ENCODE measurements around the gene ST6GAL2. TPM values are rescaled to one million over a fixed set of nuclear protein-coding genes. Genes with fewer than 3 reads are reported as not detected.

Gene ST6GAL2
- total RNA-seq, 1 donor from 2014 or later = 2.5 TPM

DNA sequence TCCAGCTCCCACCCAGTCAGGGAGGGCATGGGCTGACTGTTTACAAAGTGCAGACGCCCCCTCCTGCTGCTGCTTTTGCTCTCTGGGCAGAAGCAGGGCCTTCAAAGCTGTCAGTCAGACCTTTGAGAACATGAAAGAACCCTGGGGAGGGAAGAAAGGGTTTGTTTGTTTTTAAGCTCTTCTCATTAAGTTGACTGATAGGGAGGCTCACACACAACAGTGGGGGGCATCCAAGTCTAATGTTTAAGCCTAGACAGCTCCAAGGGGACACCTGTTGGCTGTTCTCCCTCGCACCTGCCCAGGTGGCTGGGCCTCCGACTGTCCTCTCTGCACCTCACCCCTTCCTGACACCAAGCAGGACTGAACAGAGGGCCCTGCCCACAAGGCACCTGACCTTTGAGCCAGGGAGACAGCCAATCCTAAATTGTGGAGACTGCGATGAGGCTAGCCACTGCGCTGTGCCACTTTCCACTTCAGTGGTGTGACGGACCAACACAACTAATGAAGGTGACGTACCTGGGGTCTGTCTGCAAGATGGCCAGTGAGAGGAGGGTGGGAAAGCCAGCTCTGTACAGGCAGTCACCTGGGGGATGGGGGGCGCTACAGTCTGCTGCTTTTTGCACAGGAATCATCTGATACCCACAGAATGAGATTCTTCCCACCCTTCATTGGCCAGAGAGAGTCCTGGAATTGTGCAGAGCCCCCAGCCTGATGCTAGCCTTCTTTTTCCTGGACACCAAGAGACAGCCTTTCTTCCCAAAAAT lies 16.3 kb downstream of the ST6GAL2 start:
- Histone ChIP-seq H3K4me1 (no peaks in the 10 kb centered on the region), H3K27me3 (no peaks in the 10 kb centered on the region), H3K36me3 (no peaks in the 10 kb centered on the region), H3K27ac (no peak overlapping the region), H3K4me3 (no peak overlapping the region), H3K9me3 (no peaks in the 10 kb centered on the region)
- TF ChIP-seq, protein P1, sequence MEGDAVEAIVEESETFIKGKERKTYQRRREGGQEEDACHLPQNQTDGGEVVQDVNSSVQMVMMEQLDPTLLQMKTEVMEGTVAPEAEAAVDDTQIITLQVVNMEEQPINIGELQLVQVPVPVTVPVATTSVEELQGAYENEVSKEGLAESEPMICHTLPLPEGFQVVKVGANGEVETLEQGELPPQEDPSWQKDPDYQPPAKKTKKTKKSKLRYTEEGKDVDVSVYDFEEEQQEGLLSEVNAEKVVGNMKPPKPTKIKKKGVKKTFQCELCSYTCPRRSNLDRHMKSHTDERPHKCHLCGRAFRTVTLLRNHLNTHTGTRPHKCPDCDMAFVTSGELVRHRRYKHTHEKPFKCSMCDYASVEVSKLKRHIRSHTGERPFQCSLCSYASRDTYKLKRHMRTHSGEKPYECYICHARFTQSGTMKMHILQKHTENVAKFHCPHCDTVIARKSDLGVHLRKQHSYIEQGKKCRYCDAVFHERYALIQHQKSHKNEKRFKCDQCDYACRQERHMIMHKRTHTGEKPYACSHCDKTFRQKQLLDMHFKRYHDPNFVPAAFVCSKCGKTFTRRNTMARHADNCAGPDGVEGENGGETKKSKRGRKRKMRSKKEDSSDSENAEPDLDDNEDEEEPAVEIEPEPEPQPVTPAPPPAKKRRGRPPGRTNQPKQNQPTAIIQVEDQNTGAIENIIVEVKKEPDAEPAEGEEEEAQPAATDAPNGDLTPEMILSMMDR (IDR thresholded peaks at IDR 0.05) = no peak
- peak; percentile 12 for ATAC-seq
- no peak for DNase-seq
- intact Hi-C loops (cut with DNase I) = no loop called here

DNA sequence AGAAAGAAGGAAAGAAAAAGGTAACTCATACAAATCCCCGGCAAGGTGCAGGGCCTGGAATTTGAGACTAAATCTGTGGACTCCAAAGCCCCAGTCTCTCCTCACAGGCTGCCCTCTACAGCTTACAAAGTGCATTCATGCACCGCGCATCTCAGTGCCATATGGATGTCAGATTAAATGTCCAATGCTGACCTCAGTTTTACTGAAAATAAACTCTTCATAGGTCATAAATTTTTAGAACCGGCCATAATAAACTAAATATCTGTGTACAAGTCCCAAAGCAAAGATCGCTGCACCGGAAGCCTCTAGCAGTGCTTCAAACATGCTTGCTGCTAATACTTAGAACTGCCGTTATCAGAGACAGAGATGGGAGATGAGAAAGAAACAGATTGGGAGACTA lies 17.7 kb downstream of the ST6GAL2 start:
- intact Hi-C loops (cut with DNase I) = no loop called here
- Histone ChIP-seq H3K27me3 (no peaks in the 10 kb centered on the region), H3K9me3 (no peaks in the 10 kb centered on the region), H3K4me3 (no peak overlapping the region), H3K27ac (no peak overlapping the region), H3K36me3 (no peaks in the 10 kb centered on the region), H3K4me1 (no peaks in the 10 kb centered on the region)
- DNase-seq (no peak), ATAC-seq (no peak)
- TF ChIP-seq, protein P1 (IDR thresholded peaks at IDR 0.05) = no peak

DNA sequence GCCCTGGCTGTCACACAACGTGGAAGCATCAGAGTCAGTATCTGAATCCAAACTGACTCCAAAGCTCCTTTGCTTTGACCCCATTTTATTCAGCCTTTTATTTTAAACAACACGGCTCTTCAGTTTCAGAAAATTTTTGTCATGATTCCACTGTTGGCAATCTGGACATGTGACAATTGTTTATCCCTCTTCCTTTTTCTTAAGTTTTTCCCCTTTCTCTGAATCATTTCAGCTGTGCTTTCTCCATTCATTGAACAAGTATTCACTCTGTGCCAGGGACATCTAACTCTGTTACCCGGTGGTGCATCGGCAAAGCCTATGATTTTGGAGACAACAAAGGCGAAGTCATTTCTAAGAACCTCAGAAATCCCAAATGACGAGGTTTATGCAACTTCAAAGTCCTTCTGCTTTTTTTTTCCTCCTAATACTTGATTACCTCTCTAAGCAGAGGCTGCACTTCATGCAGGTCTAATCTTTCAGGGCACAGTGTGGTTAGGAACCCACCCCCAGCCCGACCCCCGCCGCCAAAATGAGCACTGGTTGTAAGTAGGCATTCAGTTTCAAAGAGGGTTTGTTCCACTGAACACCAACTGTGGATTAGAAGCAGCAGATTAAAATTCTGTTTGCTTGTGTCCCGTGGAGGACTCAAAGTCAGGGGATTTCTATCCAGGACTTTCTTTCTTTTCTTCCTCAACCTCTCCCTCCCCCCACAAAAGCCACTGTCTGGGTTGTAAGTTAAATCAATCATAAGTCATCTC lies 18.6 kb downstream of the ST6GAL2 start:
- no peaks in the 10 kb centered on the region for H3K27me3 ChIP-seq
- no peaks in the 10 kb centered on the region for H3K9me3 ChIP-seq
- TF ChIP-seq, protein P1 (IDR thresholded peaks at IDR 0.05) = no peak
- ATAC-seq (no peak), DNase-seq (no peak)
- no peaks in the 10 kb centered on the region for H3K4me1 ChIP-seq
- H3K4me3 ChIP-seq = no peak overlapping the region
- no peaks in the 10 kb centered on the region for H3K36me3 ChIP-seq
- intact Hi-C loops (cut with DNase I) = no loop called here
- no peak overlapping the region for H3K27ac ChIP-seq

DNA sequence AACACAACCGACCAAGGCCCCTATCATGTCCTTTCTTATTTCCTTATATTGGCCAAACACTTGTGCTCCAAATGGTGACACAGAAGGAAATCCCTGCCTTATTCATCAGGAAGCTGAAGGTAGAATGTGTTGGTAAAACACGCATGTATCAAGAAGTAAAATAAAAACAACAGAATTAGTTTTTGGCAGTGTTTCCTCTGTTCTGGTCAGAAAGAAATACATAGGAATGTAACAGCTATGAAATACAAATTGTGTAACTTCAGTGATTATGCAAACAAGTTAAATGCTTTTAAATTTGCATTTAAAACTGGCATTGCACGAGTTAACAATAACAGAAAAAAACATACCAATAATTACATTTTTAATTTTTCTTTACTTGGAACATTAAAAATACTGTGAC lies 19.3 kb downstream of the ST6GAL2 start:
- H3K27ac ChIP-seq = no peak overlapping the region
- ATAC-seq (no peak), DNase-seq (no peak)
- H3K27me3 ChIP-seq = no peaks in the 10 kb centered on the region
- H3K36me3 ChIP-seq = no peaks in the 10 kb centered on the region
- no peak overlapping the region for H3K4me3 ChIP-seq
- TF ChIP-seq, protein P1 (IDR thresholded peaks at IDR 0.05) = no peak
- H3K4me1 ChIP-seq = no peaks in the 10 kb centered on the region
- intact Hi-C loops (cut with DNase I) = no loop called here
- H3K9me3 ChIP-seq = no peaks in the 10 kb centered on the region

DNA sequence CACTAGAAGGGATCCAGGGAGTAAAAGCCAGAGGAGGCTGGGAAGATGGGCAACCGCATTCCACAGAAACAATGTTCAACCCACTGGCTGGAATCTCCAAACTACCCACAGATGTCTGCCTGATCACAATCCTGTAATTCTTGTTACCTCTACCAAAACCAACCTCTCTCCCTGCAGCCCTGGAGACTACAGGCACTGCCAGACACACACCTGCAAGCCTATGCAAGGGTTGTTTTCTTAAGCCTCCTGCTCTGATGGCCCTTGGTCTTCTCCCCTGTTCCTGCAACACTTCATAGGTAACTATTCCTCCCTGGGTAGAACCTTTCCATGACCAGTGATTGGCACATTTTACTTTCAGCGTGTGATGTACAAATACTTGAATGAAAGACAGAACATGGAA lies 21.9 kb downstream of the ST6GAL2 start:
- ATAC-seq (no peak), DNase-seq (no peak)
- H3K9me3 ChIP-seq = no peaks in the 10 kb centered on the region
- H3K27ac ChIP-seq = no peak overlapping the region
- H3K36me3 ChIP-seq = no peaks in the 10 kb centered on the region
- H3K27me3 ChIP-seq = no peaks in the 10 kb centered on the region
- H3K4me1 ChIP-seq = no peaks in the 10 kb centered on the region
- TF ChIP-seq, protein P1 (IDR thresholded peaks at IDR 0.05) = no peak
- intact Hi-C loops (cut with DNase I) = no loop called here
- no peak overlapping the region for H3K4me3 ChIP-seq

All from upper lobe of right lung (tissue), 1 donor.